ENCODE data around the gene SGO2. TPM values are rescaled to one million over a fixed set of nuclear protein-coding genes. Genes with fewer than 3 reads are reported as not detected.
"Not testable (repeated sequence)": the region's sequence is repeated elsewhere in the genome, so short reads cannot be mapped to it uniquely, and the experiment has no call there.

Gene SGO2
- polyA plus RNA-seq, 10 donors, result 6.2 to 13.5 (median 9.2) TPM

- no peak for DNase-seq
These were observed 94.8 kb downstream of the SGO2 start for GRCh38 chr2:200620606-200621390.

GRCh38 chr2:200622106-200622505, 96.1 kb downstream of the SGO2 start:
- DNase-seq, result no peak

GRCh38 chr2:200624026-200624425, 98.0 kb downstream of the SGO2 start:
- no peak for DNase-seq

- peak in 1 of 3 donors; percentile 56 for DNase-seq
These were observed 98.7 kb downstream of the SGO2 start for GRCh38 chr2:200624658-200625057.

- no peak for DNase-seq
These were observed 99.3 kb downstream of the SGO2 start for GRCh38 chr2:200625282-200625681.

GRCh38 chr2:200625958-200626363, 100.0 kb downstream of the SGO2 start:
- DNase-seq, result no peak

GRCh38 chr2:200627110-200627770, 101.2 kb downstream of the SGO2 start:
- DNase-seq, result no peak

- not testable (repeated sequence) for DNase-seq
These were observed 102.5 kb downstream of the SGO2 start for GRCh38 chr2:200628461-200628860.

GRCh38 chr2:200631287-200631686, 105.3 kb downstream of the SGO2 start:
- DNase-seq, result no peak

Other genes with a start within 250 kb of the SGO2 start
- 100 to 1,000 TPM; 193 to 235 (median 219) TPM for gene SPATS2L, start 219.5 kb upstream of the SGO2 start, polyA plus RNA-seq (ENCODE audit: insufficient read length in 10 of 10)
- 10 to 100 TPM in 9 of 10 donors, 1 to 10 TPM in 1; 9.9 to 13.4 (median 12.0) TPM for gene KCTD18, start 16.1 kb upstream of the SGO2 start, polyA plus RNA-seq (ENCODE audit: insufficient read length in 10 of 10)
- 1 to 10 TPM; 1.1 to 1.6 (median 1.3) TPM for gene AOX1, start 59.8 kb downstream of the SGO2 start, polyA plus RNA-seq (ENCODE audit: insufficient read length in 10 of 10)

All from muscle of back (tissue), 11 donors.